GM10248 (cell line): ENCODE data around the gene SLC25A26.

ENCODE experiments used
- CTCF ChIA-PET: fragments of 300-600 bp; sonication (Branson Sonifier 250); formaldehyde crosslinking; extraction: SDS; loops from one replicate; lab custom pipeline; 2021; ENCODE audit warnings: antibody characterized with exemption; lab: Yijun Ruan, JAX
- POLR2A ChIA-PET: fragments of 350-650 bp; sonication (Branson Sonifier 250); formaldehyde crosslinking; extraction: SDS; loops from one replicate; lab custom pipeline; 2020; ENCODE audit warnings: antibody characterized with exemption; lab: Yijun Ruan, JAX
- DNase-seq: peaks from one replicate; pipeline ENCODE4 v3.0.0; 2012; ENCODE audit errors: extremely low spot score
- TF ChIP-seq, protein P1 (sequence below): IDR thresholded peaks from 2 replicates; pipeline ENCODE4 v1.5.1; 2012; ENCODE audit warnings: mild to moderate bottlenecking, low read depth; ENCODE audit errors: extremely low read depth, missing control alignments, control extremely low read depth

The SLC25A26 gene

DNA sequence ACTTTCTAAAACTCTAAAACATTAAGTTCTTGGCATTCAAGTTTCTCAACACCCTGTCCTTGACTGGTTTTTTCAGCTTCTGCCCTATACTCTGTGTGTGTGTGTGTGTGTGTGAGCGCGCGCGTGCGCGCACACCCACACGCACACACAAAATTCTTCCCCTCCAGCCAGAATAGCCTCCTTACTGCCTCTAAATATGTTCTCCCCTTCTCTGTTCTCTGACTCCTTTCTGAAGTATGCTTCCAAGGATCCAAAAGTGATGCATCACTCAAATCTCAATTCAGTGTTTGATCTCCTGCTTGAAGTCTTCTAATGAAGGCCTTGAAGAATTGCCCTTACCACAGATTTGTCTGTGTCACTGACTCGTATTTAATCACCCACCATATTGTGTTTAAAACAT, 129.8 kb downstream of the SLC25A26 start:
- ChIA-PET POLR2A (no interaction called here), CTCF (interaction anchor here (1.9 kb wide), 1 partner anchor 74 kb away, joined by 5 read pairs; no protein-coding TSS in a partner anchor)
- DNase-seq, result no peak
- TF ChIP-seq, protein P1, sequence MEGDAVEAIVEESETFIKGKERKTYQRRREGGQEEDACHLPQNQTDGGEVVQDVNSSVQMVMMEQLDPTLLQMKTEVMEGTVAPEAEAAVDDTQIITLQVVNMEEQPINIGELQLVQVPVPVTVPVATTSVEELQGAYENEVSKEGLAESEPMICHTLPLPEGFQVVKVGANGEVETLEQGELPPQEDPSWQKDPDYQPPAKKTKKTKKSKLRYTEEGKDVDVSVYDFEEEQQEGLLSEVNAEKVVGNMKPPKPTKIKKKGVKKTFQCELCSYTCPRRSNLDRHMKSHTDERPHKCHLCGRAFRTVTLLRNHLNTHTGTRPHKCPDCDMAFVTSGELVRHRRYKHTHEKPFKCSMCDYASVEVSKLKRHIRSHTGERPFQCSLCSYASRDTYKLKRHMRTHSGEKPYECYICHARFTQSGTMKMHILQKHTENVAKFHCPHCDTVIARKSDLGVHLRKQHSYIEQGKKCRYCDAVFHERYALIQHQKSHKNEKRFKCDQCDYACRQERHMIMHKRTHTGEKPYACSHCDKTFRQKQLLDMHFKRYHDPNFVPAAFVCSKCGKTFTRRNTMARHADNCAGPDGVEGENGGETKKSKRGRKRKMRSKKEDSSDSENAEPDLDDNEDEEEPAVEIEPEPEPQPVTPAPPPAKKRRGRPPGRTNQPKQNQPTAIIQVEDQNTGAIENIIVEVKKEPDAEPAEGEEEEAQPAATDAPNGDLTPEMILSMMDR, result no peak

DNA sequence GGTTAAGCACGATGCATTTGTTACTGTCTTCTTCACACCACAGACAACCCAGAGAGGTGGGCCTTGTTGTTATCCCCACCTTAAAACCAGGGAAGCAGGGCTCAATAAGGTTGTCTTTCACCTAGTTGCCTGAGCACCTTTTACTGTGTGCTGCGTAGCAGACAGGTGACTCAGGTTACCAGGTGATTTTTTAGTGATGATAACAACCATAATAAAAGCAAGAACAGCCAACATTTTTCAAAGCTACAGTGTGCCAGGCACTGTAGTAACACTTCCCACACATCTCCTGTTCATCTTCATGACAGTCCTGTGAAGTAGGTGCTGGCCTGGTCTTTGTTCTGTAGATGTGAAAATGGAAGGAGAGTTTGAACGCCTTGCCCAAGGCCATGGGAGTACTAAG, 132.2 kb downstream of the SLC25A26 start:
- ChIA-PET CTCF (interaction anchor here (1.1 to 1.9 kb wide), 3 partner anchors 9 to 15 kb away, joined by 3 to 5 read pairs (median 4); no protein-coding TSS in a partner anchor), POLR2A (no interaction called here)
- DNase-seq, result no peak
- TF ChIP-seq, protein P1, result no peak

DNA sequence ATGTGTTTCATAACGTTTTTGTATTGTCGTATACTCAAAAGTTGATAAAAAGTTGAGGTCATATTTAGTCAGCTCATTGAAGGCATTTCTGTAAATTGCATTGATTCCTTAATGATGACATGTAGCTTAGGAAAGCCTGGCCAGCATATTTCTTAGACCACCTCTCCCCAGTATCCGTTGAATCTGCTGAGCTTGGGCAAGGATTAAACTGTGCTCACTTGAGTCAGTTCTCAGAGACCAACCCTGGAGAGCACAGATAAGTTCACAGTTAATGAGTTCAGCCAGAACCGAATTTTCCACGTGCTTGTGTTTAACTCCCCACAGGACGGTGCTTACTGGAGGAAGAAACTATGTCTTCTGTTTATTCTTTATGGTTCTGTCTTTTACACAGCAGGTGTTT, 132.7 kb downstream of the SLC25A26 start:
- TF ChIP-seq, protein P1, result no peak
- CTCF ChIA-PET, result interaction anchor here (1.1 to 3.8 kb wide), 6 partner anchors 9 to 469 kb away, joined by 3 to 13 read pairs (median 4); no protein-coding TSS in a partner anchor
- DNase-seq, result no peak
- POLR2A ChIA-PET, result no interaction called here

DNA sequence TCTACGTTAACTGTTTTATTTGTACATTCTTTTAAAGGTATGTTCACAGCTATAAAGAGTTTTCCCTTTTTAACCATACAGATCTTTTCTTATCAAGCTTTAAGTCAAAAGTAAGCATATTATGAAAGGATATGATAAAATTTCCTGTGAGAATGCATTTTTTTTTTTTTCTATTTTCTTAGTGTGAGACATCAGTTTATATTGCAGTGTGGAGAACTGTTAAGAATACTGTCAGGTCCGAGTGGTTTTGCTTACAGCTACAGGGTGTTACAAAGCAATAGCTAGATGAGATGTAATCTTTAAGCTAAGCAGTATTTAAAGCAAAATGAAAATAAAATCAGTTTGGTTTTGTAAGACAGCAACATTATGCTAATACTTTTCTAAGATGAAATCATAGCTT, 133.2 kb downstream of the SLC25A26 start:
- TF ChIP-seq, protein P1, result no peak
- CTCF ChIA-PET, result interaction anchor here (1.1 to 3.8 kb wide), 7 partner anchors 9 to 469 kb away, joined by 3 to 13 read pairs (median 4); no protein-coding TSS in a partner anchor
- no peak for DNase-seq
- POLR2A ChIA-PET, result no interaction called here

DNA sequence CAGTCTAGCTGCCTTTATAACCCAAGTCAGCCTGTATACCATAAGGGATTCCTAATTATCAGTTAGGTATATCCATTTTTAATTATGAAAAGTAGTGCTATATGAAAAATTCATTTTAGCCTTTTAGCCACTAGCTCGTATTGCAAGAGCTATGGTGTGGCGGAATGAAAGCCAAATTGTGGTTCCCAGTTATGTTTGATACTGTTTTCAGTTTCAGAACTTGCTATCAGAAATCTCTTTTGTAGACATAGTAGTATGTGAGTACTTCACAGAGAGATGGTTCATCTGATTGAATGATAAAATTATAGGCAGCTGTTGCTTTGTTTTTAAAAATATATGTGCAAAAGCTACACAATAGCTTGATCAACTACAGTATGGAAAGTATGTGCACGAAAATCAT, 134.6 kb downstream of the SLC25A26 start:
- no peak for DNase-seq
- CTCF ChIA-PET, result interaction anchor here (1.1 to 3.8 kb wide), 7 partner anchors 7 to 467 kb away, joined by 3 to 13 read pairs (median 5); no protein-coding TSS in a partner anchor

DNA sequence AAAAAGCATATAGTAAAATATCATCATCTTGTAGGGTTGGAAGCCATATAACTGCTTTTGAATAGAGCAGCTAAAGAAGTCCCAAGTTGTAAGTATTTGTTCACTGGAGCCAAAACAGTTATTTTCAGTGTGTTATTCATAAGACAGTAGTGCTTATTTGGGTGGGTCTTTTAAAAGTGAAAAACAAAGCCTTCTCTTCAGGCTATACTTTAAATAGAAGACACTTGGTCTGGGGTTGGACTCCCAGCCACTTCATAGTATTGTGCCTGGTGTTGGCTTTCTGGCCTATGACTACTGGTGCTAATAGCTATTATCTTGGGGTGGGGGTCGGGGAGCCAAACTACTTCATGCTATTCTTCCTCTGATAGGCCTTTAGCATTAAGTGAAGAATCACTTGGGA, 135.2 kb downstream of the SLC25A26 start:
- TF ChIP-seq, protein P1, result no peak
- CTCF ChIA-PET, result interaction anchor here (1.1 to 3.8 kb wide), 7 partner anchors 8 to 467 kb away, joined by 3 to 13 read pairs (median 5); no protein-coding TSS in a partner anchor
- POLR2A ChIA-PET, result no interaction called here
- no peak for DNase-seq

More for the DNA sequence above, 134.6 kb downstream of the SLC25A26 start:
- POLR2A ChIA-PET, result interaction anchor here (0.6 kb wide), 1 partner anchor 69 kb away, joined by 9 read pairs; no protein-coding TSS in a partner anchor
- TF ChIP-seq, protein P1, result no peak

DNA sequence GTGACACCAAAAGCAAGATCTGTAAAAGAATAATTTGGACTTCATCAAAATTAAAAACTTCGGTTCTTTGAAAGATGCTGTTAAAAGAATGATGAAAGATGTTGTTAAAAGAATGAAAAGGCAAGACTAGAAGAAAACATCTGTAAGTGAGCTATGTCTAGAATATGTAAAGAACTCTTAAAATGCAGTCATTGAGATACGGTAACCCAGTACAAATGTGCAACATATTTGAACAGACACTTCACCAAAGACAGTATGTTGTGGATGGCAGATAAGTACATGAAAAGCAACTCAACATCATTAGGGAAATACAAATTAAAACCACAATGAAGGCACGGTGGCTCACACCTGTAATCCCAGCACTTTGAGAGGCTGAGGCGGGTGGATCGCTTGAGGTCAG, 140.6 kb downstream of the SLC25A26 start:
- TF ChIP-seq, protein P1, result no peak
- DNase-seq, result no peak
- POLR2A ChIA-PET, result no interaction called here
- CTCF ChIA-PET, result no interaction called here
